Measurements from ENCODE around the gene DLG2. TPM values are rescaled to one million over a fixed set of nuclear protein-coding genes. Genes with fewer than 3 reads are reported as not detected.
"Not testable (repeated sequence)": the region's sequence is repeated elsewhere in the genome, so short reads cannot be mapped to it uniquely, and the experiment has no call there.

The DLG2 gene
- total RNA-seq: 1 to 10 TPM; 5.9 to 7.4 TPM
- long read RNA-seq, partial matches to known transcripts: 0 of 2 reads
- long read RNA-seq, other reads (novel, unspliced or antisense): 2 of 2 reads

DNA sequence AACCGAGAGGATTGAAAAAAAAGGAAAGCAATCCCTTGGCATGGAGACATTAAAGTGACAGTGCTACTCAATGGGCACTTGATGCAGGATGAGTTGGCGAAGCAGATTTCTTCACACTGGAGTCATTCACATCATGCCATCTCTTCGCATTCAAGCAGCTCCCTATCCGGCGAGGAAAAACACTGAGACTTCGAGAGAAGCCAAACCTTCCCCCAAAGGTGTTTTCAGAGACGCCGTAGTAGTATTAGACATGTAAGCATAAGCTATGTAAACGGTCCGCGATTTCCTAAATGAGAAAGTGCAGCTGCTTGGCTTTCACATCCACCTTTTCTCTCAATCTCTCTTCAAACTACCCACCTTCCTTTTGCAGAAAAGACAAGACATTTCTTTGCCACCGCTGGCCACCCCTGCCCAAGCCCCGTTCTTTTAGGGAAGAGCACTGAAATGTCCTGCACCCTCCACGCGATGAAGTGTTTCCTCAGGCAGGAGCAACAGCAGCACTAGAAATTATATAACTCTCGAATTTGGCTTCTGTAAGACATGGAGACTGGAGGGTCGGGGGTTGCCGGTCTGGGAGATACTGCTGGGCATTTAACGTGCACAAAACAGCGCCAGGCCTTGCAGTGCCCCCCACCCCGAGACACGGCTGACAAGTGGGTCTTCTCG lies at the start of gene DLG2:
TSS of gene DLG2 (minus strand) at position 13 of the 666 bp plus-strand sequence.
- intact Hi-C loops (cut with DNase I): no loop called here
- ATAC-seq: peak; percentile 31 to 32
- no peak for DNase-seq

DNA sequence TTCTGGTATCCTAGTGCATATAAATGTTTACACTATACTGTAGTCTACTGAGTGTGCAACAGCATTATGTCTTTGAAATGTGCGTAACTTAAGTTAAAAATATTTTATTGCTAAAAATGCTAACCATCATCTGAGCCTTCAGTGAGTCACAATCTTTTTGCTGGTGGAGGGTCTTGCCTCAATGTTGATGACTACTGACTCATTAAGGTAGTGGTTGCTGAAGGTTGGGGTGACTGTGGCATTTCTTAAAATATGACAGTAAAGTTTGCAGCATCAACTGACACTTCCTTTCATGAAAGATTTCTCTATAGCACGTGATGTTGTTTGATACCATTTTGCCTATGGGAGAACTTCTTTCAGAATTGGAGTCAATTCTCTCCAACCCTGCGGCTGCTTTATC lies 46.2 kb upstream of the DLG2 start:
- DNase-seq (no peak), ATAC-seq (no peak)
- intact Hi-C loops (cut with DNase I): no loop called here

DNA sequence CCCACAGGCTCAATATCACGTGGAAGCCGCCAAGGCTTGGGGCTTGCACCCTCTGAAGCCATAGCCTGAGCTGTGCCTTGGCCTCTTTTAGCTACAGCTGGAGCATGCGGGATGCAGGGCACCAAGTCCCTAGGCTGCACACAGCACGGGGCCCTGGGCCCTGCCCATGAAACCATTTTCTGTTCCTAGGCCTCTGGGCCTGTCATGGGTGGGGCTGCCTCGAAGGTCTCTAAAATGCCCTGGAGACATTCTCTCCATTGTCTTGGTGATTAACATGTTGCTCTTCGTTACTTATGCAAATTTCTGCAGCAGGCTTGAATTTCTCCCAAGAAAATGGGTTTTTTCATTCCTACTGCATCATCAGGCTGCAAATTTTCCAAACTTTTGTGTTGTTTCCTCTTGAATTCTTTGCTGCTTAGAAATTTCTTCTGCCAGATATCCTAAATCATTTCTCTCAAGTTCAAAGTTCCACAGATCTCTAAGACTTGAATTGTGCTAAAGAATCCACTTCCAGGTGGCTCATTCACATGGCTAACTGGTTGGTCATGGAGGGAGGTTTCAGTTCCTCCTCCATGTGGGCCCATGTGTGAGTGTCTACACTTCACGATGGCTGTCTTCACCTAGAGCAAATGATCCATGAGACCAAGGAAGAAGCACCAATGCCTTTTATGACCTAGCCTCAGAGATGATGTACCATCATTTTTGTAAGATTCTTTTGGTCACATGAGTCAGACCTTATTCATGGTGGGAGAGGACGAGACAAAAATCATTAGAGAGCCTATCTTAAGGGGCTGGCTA lies 45.2 kb upstream of the DLG2 start:
- intact Hi-C loops (cut with DNase I): no loop called here
- ATAC-seq (no peak), DNase-seq (no peak)

DNA sequence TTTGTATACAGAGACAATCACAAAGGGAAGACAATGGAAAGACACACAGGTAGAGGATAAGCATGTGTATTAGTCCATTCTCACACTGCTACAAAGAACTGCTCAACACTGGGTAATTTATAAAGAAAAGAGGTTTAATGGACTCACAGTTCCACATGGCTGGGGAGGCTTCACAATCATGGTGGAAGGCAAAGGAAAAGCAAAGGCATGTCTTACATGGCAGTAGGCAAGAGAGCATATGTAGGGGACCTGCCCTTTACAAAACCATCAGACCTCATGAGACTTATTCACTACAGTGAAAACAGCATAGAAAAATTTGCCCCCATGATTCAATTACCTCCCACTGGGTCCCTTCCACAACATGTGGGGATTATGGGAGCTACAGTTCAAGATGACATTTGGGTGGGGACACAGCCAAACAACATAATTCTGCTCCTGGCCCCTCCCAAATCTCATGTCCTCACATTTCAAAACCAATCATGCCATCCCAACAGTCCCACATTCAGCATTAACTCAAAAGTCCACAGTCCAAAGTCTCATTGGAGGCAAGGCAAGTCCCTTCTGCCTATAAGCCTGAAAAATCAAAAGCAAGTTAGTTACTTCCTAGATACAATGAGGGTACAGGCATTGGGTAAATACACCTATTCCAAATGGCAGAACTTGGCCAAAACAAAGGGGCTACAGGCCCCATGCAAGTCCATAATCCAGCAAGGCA lies 44.0 kb upstream of the DLG2 start:
- DNase-seq; ATAC-seq; intact Hi-C loops (cut with DNase I): not testable (repeated sequence)

DNA sequence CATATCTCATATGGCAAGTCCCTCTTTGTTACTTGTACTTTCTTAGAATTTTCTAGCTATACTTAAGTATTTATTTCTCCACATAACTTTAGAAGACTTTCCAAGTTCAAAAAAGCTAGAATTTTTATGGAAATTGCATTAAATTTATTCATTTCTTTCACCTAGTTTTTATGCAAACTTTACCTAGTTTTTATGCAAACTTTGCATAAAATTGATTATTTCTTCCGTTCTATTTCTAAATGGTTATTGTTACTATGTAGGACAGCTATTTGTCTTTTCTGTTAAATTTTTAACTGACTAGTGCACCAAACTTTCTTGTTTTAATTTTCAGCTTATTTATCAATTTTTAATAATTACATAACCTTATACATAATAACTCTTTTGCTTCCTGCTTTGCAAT lies 41.0 kb upstream of the DLG2 start:
- intact Hi-C loops (cut with DNase I): no loop called here
- DNase-seq: no peak
- no peak for ATAC-seq

DNA sequence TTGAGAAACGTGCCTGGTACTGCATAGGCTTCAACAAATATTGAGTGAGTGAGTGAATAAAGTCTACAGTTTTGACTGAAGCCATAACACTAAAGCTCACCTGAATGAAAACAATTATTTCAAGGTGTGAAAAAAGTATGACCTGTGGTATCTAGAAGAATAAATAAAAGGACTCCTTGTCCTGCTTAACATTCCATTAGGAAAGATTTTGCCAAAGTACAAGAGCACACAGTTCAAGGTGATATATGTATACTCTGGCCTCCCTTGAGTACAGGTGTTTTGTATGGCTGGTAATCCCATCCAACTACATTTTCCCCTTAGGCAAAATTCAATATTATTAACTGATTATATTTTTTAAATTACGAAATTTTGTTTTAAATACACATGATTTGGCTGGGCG lies 39.5 kb upstream of the DLG2 start:
- DNase-seq: no peak
- ATAC-seq: no peak
- intact Hi-C loops (cut with DNase I): no loop called here

DNA sequence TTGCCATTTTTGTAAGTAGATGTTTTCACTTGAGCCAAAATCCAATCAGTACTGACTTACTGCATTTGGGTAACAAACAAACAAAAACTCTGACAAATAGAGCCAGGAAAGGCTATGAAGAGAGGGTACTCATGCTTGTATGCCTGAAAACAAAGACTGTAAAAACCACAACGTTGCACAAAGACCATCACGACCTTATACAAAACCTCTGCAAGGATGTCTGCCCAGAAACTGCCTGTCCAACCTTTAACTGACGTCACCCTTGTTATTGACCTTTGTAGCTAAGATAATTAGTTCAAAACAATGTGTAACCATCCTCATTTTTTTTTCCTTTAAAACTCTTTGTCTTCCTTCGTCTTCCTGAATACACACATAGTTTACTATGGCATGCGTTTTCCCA lies 38.6 kb upstream of the DLG2 start:
- ATAC-seq (no peak), DNase-seq (no peak)
- intact Hi-C loops (cut with DNase I): no loop called here

DNA sequence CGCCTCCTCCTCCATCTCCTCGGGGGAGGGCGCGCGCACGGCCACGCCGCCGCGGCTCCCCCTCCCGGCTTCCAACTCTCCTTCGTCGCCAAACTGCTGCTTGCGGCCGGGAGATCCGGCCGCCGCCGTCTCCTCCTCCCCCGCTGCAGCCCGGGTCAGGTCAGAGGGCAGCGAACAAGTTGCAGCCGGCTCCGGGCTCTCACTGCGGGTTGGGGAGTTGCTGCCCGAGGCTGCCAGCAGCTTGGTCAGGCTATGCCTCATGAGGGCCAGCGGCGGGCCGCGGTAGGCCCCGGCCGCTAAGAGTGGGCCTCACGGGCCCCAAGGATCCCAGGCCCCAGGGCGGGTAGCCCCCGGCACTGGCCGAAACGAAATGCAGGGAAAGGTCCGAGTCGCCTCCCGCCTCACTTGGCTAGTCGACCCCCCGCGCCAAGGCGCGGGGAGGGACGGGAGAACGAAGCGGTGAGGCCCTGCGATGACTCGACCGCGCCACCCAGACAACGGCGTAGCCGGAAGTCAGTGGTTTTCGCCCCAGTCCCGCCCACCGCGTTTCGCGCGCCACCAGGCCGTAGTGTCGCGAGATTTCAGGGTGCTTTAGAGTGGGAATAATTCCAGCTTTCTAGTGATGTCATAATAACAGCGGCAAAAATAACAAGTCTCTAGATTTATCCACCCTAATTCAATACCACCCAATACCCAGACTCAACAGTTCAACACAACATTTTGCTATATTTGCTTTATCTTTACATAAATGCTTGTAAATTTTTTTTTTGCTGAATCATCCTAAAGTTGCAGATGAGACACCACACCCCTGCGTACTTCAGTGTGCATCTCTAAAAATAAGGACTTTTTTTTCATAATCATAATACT lies 37.7 kb upstream of the DLG2 start, which contains the start of gene CREBZF:
TSS of gene CREBZF (minus strand) at position 515 of the 867 bp plus-strand sequence. CDS start at position 261, 254 bp downstream.
- DNase-seq: peak; percentile 94
- intact Hi-C loops (cut with DNase I): no loop called here
- ATAC-seq: peak; percentile 97

DNA sequence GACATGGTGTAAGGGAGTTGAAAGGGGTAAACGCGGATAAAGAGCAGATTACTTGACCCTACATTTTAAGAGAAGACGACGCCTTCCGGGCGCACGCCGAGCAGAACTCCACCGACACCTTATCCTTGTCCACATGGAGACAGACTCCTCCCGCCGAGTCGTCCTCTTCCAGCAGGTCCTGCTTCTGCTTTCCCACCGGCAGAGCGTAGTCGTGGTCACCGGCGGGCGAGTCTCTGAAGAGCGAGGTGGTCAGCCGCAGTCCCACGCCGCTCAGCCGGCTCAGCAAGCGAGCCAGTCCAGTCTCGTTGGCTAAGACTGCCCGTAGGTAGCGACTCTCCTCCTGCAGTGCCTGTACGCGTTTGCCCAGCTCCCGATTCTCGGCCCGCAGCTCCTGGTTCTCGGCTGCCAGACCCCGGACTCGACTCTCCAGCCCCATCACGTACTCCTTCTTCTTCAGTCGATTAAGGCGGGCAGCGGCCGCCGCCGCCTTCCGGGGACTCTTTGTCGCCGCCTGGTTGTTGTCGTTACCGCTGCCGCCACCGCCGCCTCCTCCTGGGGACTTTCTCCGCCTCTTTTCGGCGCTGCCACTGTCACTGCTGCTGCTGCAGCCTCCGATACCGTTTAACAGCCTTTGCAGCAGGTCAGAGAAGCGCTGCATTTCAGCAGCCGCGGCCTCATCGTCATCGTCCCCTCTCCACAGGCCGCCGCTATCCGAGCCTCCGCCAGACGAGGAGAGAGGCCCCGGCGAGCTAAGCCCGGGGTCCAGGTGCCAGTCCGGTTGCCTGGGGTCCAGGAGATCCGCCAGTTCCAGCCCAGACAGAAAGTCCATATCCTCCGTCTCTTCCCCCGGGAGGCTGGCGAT lies 36.8 kb upstream of the DLG2 start:
- DNase-seq (peak; percentile 83), ATAC-seq (peak; percentile 71 to 77)
- intact Hi-C loops (cut with DNase I): no loop called here

DNA sequence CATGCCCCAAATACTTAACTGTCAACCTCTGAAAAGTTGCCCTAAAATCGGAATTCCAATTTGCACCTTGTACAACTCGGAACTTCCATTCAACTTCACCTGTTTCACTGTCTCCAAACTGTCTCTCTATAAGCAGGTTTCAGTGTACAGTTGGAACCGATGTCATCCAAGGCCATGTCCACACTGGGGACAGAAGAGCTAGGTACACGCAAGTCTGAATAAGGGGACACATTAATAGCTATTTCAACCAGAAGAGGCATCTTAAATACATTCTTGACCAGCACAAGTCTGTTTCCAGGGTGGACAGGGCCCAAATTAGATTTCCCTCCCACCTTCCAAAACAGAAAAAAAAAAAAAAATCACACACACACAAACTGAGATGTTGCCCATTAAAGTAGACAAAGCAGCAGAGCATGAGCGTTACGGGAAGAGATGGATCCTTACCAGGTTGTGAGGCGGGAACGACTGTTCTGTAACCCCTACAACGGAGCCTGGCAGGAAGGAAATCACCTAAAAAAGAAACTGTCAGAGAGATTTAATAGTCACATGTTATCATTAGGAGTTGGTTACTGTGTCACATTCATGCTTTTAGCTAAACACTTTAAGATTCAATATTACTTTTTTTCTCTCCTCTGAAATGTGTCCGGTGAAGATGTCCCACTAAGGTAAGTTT lies 36.1 kb upstream of the DLG2 start:
- DNase-seq (no peak), ATAC-seq (no peak)
- intact Hi-C loops (cut with DNase I): no loop called here

DNA sequence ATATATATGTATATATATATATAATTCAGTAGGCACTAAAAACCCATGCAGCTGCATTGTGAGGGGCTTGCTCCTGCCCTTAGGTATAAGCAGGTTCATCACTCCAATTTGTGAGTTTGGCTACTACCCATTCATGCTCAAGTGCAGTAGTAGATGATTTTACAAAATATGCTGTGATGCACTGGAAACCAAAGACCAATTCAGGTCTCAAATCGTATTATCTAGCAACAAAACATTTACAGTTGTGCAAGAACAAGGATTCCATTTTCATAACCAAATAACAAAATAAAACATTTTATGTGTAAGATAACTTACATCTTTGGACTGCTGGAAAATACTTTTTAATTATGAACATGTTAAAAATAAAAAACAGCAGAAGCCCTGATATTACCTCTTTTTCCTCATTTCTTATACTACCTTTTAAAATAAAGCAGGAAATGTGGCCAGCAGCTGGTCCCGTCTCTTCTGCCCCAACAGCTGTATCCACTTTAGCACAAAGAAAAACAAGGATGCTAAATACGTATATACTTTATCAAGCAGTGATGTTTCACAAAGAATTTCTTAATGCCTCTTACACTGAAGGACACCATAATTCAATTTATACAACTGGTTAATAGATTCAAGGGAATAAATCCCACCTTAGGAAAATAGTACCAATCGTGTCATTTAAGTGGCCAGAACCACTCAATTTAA lies 35.0 kb upstream of the DLG2 start:
- no peak for ATAC-seq
- intact Hi-C loops (cut with DNase I): no loop called here
- DNase-seq: no peak

DNA sequence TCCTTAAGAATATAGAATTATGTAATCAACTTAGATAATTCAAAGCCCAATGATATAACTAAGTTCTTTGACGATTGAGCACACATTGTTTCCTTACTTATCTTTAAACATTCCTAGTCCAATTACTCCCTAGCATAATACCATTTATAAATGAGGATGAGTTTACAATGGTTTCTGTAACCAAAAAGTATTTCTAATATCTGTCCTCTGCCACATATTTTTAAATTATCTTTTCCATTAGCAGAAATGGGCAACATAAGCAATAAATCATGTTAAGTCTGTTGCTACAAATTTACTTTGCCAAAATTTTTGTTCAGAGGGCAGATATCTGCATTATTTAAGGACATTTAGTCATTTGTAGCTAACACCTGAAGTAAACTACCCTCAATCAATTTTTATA lies 31.0 kb upstream of the DLG2 start:
- no peak for DNase-seq
- no peak for ATAC-seq
- intact Hi-C loops (cut with DNase I): no loop called here

DNA sequence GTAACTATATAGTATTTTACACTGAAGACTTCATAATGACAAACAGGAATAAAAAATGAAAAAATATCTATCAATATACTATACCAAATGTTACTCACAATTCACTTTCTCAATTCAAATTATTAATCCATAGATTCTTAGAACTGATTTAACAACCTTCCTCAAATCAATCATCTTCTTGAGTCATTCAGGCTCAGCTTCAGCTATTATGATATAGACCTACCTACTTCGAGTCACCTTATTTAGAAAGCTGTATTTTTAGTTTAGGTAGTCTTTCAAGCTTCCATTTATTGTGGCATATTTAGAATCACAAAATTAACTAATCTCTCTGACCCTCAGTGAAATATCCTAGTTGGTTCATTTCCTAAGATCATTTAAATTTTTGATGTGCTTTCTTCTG lies 29.6 kb upstream of the DLG2 start:
- DNase-seq (no peak), ATAC-seq (no peak)
- intact Hi-C loops (cut with DNase I): no loop called here

DNA sequence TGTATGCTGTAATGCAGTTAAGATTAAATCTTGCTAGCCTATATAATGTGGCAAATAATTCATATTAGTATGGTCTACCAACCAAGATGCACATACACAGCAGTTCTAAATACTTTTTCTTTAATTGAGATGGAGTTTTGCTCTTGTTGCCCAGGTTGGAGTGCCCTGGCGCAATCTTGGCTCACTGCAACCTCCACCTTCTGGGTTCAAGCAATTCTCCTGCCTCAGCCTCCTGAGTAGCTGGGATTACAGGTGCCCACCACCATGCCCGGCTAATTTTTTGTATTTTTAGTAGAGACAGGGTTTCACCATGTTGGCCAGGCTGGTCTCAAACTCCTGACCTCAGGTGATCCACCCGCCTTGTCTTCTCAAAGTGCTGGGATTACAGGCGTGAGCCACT lies 27.2 kb upstream of the DLG2 start:
- not testable (repeated sequence) for ATAC-seq

DNA sequence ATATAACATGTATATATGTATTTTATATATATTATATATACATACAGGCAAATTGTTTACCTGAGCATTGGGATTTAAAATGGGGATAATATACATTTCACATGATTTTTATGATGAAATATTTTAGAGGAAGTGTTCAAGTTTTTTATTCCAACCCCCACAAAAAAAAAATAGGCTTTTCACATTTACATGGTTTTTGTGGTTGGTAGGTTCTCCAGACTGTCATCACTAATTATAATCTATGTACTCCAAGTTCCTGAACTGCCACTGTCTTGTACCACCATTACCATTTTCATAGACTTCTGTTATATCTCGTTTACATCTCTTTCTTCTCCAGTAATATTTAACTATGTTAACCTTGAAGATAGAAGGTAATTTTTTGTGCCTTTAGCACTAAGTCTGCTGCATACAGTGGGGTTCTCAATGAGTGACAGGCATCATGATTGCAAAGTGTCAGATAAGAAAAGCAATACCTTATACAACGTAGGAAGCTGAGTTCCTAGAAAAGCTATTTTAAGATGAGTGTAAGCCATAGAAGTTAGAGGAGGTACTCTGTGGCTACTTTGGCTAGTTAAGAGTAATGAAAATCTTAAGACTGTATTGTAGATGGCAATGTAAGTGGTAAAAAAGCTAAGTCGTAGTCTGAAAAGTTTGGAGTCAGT lies 25.8 kb upstream of the DLG2 start:
- ATAC-seq (no peak), DNase-seq (no peak)
- intact Hi-C loops (cut with DNase I): no loop called here

More for the DNA sequence above, 27.2 kb upstream of the DLG2 start:
- intact Hi-C loops (cut with DNase I); DNase-seq: not testable (repeated sequence)

DNA sequence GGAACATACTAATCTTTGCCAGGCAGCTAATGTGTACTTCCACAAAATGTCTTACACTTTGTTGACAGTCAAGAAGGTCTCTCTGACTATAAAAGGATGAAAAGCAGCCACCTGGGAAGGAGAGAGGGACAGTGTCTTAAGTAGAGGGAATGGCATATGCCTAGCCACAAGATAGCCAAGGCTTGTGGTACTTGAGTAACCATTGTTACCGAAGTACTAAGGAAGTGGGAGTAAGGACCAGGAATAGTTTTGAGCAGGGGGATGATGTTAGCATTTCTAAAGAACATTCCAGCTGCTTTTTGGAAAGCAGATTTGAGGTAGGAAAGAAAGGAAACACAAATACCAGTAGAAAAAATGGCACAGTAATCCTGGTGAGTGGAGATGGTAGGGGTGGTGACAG lies 24.0 kb upstream of the DLG2 start:
- DNase-seq (no peak), ATAC-seq (no peak)
- intact Hi-C loops (cut with DNase I): no loop called here
